Uterus (tissue), 4 donors: ENCODE data around the gene KIF26A. TPM values are rescaled to one million over a fixed set of nuclear protein-coding genes. Genes with fewer than 3 reads are reported as not detected.

Source experiments
- DNase-seq, 2 donors: peaks; one replicate each; pipeline ENCODE4 v3.0.0-alpha.2; 2019 to 2020
- H3K27ac ChIP-seq, 2 donors: fragments of 200-600 bp; sonication (generic); 1 replicate in 1 of 2; 2 replicates in 1 of 2; pipeline ENCODE4 v1.5.1; 2016 to 2018
- H3K27me3 ChIP-seq, 2 donors: fragments of 200-600 bp; sonication (generic); one replicate each; pipeline ENCODE4 v1.5.1; 2018 to 2019; ENCODE audit warnings: control low read depth in 1 of 2
- H3K36me3 ChIP-seq, 2 donors: fragments of 200-600 bp; sonication (generic); one replicate each; pipeline ENCODE4 v1.5.1; 2019; ENCODE audit warnings: control low read depth in 1 of 2
- H3K4me1 ChIP-seq, 2 donors: fragments of 200-600 bp; sonication (generic); one replicate each; pipeline ENCODE4 v1.5.1; 2018 to 2019; ENCODE audit warnings: control low read depth in 1 of 2
- H3K4me3 ChIP-seq, 2 donors: fragments of 200-600 bp; sonication (generic); 1 replicate in 1 of 2; 2 replicates in 1 of 2; pipeline ENCODE4 v1.5.1; 2018 to 2019; ENCODE audit warnings: mild to moderate bottlenecking in 1 of 2
- H3K9me3 ChIP-seq, 2 donors: fragments of 200-600 bp; sonication (generic); one replicate each; pipeline ENCODE4 v1.5.1; 2019; ENCODE audit warnings: control low read depth in 1 of 2
- CTCF ChIP-seq, 4 experiments: fragments of 200-600 bp in 2 of 4; fragments of 450-650 bp in 2 of 4; sonication (generic) in 2 of 4; IDR thresholded peaks; one replicate each; pipeline ENCODE4 v1.5.1; 2016 to 2019; ENCODE audit warnings: antibody characterized with exemption in 4 of 4, mild to moderate bottlenecking in 2 of 4, moderate library complexity in 1 of 4
- POLR2A ChIP-seq, 2 donors: fragments of 450-650 bp; IDR thresholded peaks; one replicate each; pipeline ENCODE4 v1.6.1; 2016; ENCODE audit warnings: antibody characterized with exemption in 2 of 2, mild to moderate bottlenecking in 1 of 2, moderate library complexity in 1 of 2
- intact Hi-C: fragments of 100-400 bp; cut with DNase I; formaldehyde crosslinking; loops from one replicate; pipeline ENCODE4 v1.15.1; 2023; ENCODE audit warnings: low total_unique reads
- total RNA-seq, 4 donors: library from RNA; depleted of rRNA in 3 of 4; stranded (reverse); fragments of >200 nt in 3 of 4; gene quantifications; one replicate each; pipeline versions ENCODE4 v1.1.0 to v1.2.4, GENCODE V29; 2014 to 2023
- donor health status: DM: yes; HTN: yes; CAD: no.

KIF26A gene
- total RNA-seq, 4 donors from 2014 or later, result 4.1 to 10.5 (median 7.5) TPM

GRCh38 chr14:104191409-104191997, 53.1 kb downstream of the KIF26A start:
- H3K36me3 ChIP-seq, result no peaks in the 10 kb centered on the region
- H3K4me1 ChIP-seq, result no peaks in the 10 kb centered on the region
- no peak overlapping the region for H3K27ac ChIP-seq
- no peaks in the 10 kb centered on the region for H3K9me3 ChIP-seq
- TF ChIP-seq POLR2A (IDR thresholded peaks at IDR 0.05) (no peak), CTCF (IDR thresholded peaks at IDR 0.05) (no peak)
- intact Hi-C loops, result no loop called here
- H3K4me3 ChIP-seq, result no peak overlapping the region
- H3K27me3 ChIP-seq, result no peaks in the 10 kb centered on the region
- no peak for DNase-seq

- Histone ChIP-seq H3K4me3 (no peak overlapping the region), H3K36me3 (no peaks in the 10 kb centered on the region), H3K4me1 (no peaks in the 10 kb centered on the region), H3K27me3 (no peaks in the 10 kb centered on the region), H3K9me3 (no peaks in the 10 kb centered on the region), H3K27ac (no peak overlapping the region)
- no peak for TF ChIP-seq CTCF (IDR thresholded peaks at IDR 0.05)
- no peak for DNase-seq
- intact Hi-C loops, result no loop called here
Observed at GRCh38 chr14:104192146-104192882, 53.9 kb downstream of the KIF26A start.

GRCh38 chr14:104192883-104193245, 54.5 kb downstream of the KIF26A start:
- Histone ChIP-seq H3K27me3 (no peaks in the 10 kb centered on the region), H3K36me3 (no peaks in the 10 kb centered on the region), H3K9me3 (no peaks in the 10 kb centered on the region), H3K4me3 (no peak overlapping the region), H3K4me1 (no peaks in the 10 kb centered on the region), H3K27ac (no peak overlapping the region)
- no peak for DNase-seq
- TF ChIP-seq POLR2A (IDR thresholded peaks at IDR 0.05), result no peak
- no peak for TF ChIP-seq CTCF (IDR thresholded peaks at IDR 0.05)
- intact Hi-C loops, result no loop called here

- H3K4me3 ChIP-seq, result no peak overlapping the region
- DNase-seq, result no peak
- no peaks in the 10 kb centered on the region for H3K4me1 ChIP-seq
- no peaks in the 10 kb centered on the region for H3K9me3 ChIP-seq
- no peaks in the 10 kb centered on the region for H3K27me3 ChIP-seq
- H3K36me3 ChIP-seq, result no peaks in the 10 kb centered on the region
- TF ChIP-seq POLR2A (IDR thresholded peaks at IDR 0.05) (no peak), CTCF (IDR thresholded peaks at IDR 0.05) (no peak)
- H3K27ac ChIP-seq, result no peak overlapping the region
- intact Hi-C loops, result no loop called here
Observed at GRCh38 chr14:104194016-104194415, 55.6 kb downstream of the KIF26A start.

GRCh38 chr14:104194716-104195115, 56.3 kb downstream of the KIF26A start:
- Histone ChIP-seq H3K9me3 (no peaks in the 10 kb centered on the region), H3K27ac (no peak overlapping the region), H3K27me3 (no peaks in the 10 kb centered on the region), H3K4me1 (no peaks in the 10 kb centered on the region), H3K36me3 (no peaks in the 10 kb centered on the region), H3K4me3 (no peak overlapping the region)
- no peak for TF ChIP-seq POLR2A (IDR thresholded peaks at IDR 0.05)
- intact Hi-C loops, result no loop called here
- no peak for DNase-seq
